HG03469 (cell line): ENCODE measurements around the gene SETMAR.

Source experiments
- ATAC-seq: cut with Tn5 transposase; IDR thresholded peaks from one replicate; pipeline ENCODE4 v1.9.1; 2021; ENCODE audit warnings: mild to moderate bottlenecking, moderate library complexity, moderate number of reproducible peaks; ENCODE audit not compliant: unreplicated experiment

SETMAR gene

GRCh38 chr3:4351164-4351855, 48.1 kb downstream of the SETMAR start:
- no peak for ATAC-seq

DNA sequence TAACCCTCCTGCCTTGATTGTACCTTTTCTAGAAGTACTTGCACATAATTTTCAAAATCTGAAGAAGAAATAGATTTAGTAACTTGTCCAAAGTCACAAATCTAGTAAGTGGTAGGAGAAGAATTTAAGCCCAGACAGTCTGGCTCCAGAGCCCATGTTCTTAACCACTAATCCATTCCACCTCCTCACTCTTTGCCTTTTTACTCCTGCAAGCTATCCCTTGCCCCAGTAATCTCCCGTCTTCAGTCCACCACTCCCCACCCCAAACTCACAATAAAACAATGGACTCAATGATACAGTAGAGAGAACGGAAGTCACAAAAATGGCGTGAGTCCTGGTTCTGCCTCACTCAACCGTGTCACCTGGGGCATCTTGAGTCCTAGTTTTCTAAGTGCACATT, 48.7 kb downstream of the SETMAR start:
- no peak for ATAC-seq

- no peak for ATAC-seq
Measured at GRCh38 chr3:4355401-4356219, 52.4 kb downstream of the SETMAR start.

GRCh38 chr3:4356220-4356540, 53.0 kb downstream of the SETMAR start:
- no peak for ATAC-seq

- ATAC-seq, result no peak
Measured at GRCh38 chr3:4356546-4357410, 53.6 kb downstream of the SETMAR start.

DNA sequence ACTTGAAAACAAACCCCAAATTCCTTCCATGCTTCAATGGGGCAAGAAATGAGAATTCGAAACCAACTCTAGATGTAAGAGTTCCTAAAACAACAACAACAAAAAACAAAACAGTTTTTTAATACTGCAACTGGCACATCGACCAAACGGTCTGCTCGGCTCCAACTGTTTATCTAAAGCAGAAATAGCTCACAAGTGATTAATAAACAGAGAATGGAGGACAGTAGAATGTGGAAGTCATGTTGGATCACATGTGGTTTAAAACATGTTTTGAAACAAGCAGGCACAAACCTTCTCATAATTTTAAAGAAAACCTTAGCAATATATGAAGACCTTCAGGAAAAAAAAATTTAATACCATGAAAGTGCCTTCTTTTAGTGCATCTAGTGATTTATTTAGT, 55.1 kb downstream of the SETMAR start:
- no peak for ATAC-seq

DNA sequence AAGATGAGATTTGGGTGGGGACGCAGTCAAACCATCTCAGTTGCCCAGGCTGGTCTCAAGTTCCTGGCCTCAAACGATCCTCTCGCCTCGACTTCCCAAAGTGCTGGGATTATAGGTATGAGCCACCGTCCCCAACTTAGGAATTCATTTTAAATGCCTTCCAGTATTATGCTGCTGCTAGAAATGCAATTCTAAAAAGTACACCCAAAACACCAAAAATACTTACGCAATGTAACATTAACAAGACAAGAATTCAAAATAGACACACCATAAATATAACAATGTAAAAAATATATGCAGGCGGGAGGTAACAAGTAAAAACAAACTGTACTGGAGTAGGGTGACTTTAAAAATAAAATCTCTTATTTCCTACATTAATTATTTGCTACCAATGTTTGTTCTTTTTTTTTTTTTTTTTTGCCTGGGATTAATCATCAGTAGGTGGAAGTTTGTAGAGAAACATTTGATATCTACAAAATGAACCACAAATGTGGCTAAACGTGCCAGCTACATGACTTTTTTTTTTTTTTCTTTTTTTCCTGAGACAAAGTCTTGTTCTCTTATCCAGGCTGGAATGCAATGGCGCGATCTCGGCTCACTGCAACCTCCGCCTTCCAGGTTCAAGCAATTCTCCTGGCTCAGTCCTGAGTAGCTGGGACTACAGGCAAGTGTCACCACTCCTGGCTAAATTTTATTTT, 56.8 kb downstream of the SETMAR start:
- no peak for ATAC-seq

DNA sequence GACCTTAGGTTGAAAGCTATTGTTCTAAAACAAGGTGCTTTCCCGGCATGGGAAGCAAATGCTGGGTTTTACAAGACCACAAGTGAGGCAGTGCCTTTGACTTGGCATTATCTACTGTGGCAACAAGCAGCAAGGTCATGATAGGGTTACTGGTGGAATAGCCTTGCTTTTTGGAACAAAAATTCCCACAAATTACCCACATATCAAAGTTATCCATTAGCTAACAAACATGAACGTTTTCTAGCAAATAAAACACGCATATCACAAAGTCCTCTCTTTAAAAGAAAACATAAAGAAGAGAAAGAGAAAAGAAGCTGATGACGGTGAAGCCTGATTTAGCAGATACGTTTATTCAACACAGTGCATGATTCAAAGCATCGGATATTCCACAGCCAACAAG, 57.6 kb downstream of the SETMAR start:
- no peak for ATAC-seq

DNA sequence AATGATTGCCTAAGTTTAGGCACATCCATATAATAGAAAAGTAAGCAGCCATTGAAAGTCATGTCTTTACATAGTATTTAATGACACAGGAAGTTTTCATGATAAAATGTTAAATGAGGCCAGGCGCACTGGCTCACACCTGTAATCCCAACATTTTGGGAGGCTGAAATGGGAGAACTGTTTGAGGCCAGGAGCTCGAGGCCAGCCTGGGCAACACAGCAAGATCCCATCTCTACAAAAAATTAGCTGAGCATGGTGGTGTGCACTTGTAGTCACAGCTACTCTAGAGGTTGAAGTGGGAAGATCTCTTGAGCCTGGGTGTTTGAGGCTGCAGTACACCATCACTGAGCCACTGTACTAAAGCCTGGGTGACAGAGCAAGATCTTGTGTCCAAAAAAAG, 59.4 kb downstream of the SETMAR start:
- ATAC-seq, result no peak
